ENCODE measurements around the gene GNG5.

GRCh38 chr1:84550826-84551225 is 44.4 kb upstream of the GNG5 start:
- TF ChIP-seq TAF1 (conservative IDR thresholded peaks at IDR 0.05): no peak
- TF ChIP-seq CTCF (IDR thresholded peaks at IDR 0.05; ENCODE audit: low read depth, low read length, missing input control): no peak
- TF ChIP-seq YY1 (IDR thresholded peaks at IDR 0.05): no peak
- no peak for TF ChIP-seq ZBTB33 (IDR thresholded peaks at IDR 0.05)
- TF ChIP-seq RXRA (IDR thresholded peaks at IDR 0.05): no peak
- TF ChIP-seq SP1 (IDR thresholded peaks at IDR 0.05): no peak

All from liver (tissue), 3 donors.